Measurements from ENCODE around the gene SORBS2. TPM values are rescaled to one million over a fixed set of nuclear protein-coding genes. Genes with fewer than 3 reads are reported as not detected.

The SORBS2 gene
- total and polyA plus RNA-seq, 5 donors: 181 to 776 (median 613) TPM

DNA sequence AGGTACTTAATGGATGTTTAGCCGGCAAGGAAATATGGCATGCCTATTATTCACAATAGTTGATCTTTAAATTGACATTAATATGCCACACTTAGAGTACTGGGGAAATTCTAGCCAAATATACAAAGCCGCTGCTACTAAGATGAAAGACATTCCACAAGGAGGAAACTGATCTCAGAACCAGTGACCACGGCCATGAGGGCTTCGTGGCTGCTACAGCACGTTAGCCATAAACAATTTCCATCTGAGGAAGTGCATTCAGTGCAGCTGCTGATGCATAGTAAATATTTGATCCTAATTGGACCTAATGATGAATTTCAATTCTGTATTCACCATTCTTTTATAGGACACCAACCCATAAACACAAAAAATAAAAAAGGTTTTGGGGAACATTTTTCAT is 59.1 kb downstream of the SORBS2 start:
- DNase-seq (no peak), ATAC-seq (no peak)
- no peaks in the 10 kb centered on the region for H3K27me3 ChIP-seq (ENCODE audit: control insufficient read depth, insufficient read depth)
- H3K4me3 ChIP-seq (ENCODE audit: low read length): no peak overlapping the region
- WGBS: 77% methylated on average over 5 of the region's 5 CpGs
- H3K9me3 ChIP-seq (ENCODE audit: control insufficient read depth, low read length): no peaks in the 10 kb centered on the region
- no peak overlapping the region for H3K27ac ChIP-seq (ENCODE audit: low read length)
- H3K4me1 ChIP-seq (ENCODE audit: control insufficient read depth, insufficient read depth, low read length): peaks cover 6% of the 10 kb centered on the region
- intact Hi-C loops (cut with DNase I): no loop called here

DNA sequence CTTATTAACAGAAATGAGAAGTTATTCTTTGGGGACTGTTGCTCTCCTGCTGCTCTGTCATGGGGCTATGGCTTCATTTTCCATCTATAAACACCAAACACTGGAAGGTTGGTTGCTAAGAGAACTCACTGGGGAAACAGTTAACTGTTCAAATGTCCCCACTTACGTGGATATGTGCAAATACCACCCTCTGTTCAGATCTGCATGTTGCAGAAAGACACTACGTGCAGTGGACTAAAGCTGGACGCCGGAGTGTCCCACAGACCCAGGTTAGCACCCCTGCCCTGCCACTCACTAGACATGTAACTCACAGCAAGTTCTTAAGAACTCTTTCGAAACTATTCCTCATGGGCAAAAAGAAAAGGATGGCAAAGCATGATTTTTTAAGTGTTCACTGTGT is 62.1 kb downstream of the SORBS2 start:
- H3K27me3 ChIP-seq (ENCODE audit: control insufficient read depth, insufficient read depth): no peaks in the 10 kb centered on the region
- H3K27ac ChIP-seq (ENCODE audit: low read length): peak overlapping the region; percentile 34
- intact Hi-C loops (cut with DNase I): no loop called here
- no peak overlapping the region for H3K4me3 ChIP-seq (ENCODE audit: low read length)
- no peaks in the 10 kb centered on the region for H3K9me3 ChIP-seq (ENCODE audit: control insufficient read depth, low read length)
- peaks cover 11% of the 10 kb centered on the region for H3K4me1 ChIP-seq (ENCODE audit: control insufficient read depth, insufficient read depth, low read length)
- peak in 1 of 2 donors; percentile 28 for ATAC-seq
- whole genome bisulfite sequencing: 78% methylated on average over 5 of the region's 5 CpGs
- DNase-seq: no peak

DNA sequence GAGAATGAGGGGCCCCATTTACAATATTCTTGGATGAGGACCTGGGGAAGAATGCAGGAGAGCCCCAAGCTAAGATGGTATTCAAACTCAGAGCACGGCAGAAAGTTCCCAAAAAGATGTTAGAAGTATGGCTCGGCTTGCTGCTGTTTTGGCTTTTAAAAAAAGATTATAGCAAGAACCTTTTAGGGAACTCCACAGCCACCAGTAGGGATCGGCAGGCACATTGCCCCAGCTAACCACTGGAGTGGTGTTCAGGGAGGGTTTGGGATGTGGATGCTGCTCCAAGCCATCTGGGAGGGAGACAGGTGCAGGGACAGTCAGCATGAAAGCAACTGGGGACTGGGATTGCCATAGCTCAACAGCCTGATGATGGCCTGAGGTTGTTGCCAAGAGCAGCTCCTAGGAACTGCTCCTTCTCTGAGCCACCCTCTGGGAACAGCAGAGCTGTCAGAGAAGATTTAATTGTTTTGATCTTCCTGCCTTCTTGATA is 63.0 kb downstream of the SORBS2 start:
- Histone ChIP-seq H3K27ac (ENCODE audit: low read length) (peak overlapping the region; percentile 36), H3K4me1 (ENCODE audit: control insufficient read depth, insufficient read depth, low read length) (peaks cover 13% of the 10 kb centered on the region), H3K4me3 (ENCODE audit: low read length) (no peak overlapping the region), H3K9me3 (ENCODE audit: control insufficient read depth, low read length) (no peaks in the 10 kb centered on the region), H3K27me3 (ENCODE audit: control insufficient read depth, insufficient read depth) (no peaks in the 10 kb centered on the region)
- WGBS: 73% methylated on average over 3 of the region's 3 CpGs
- ATAC-seq: no peak
- DNase-seq: no peak
- intact Hi-C loops (cut with DNase I): no loop called here

DNA sequence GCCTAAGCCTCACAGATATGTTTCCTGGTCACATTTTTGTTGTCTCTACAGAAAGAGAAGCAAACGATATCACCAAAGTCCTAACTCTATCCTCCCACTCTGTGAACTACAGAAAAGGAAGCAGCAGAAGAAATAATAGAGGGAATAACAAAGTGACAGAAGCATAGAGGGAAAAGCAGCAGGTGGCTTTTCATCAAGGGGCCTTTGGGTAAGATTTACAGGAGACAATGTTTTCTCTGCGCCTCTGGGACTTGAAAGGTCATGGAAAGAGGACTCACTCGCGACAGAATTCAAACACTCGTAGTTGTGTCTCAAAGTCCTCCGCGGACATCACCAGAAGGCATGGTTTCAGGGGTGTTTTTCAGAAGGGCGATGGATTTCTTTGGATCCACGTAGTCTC is 66.1 kb downstream of the SORBS2 start:
- WGBS: 82% methylated on average over 9 of the region's 9 CpGs
- Histone ChIP-seq H3K4me3 (ENCODE audit: low read length) (no peak overlapping the region), H3K4me1 (ENCODE audit: control insufficient read depth, insufficient read depth, low read length) (peaks cover 13% of the 10 kb centered on the region), H3K27ac (ENCODE audit: low read length) (no peak overlapping the region), H3K9me3 (ENCODE audit: control insufficient read depth, low read length) (no peaks in the 10 kb centered on the region), H3K27me3 (ENCODE audit: control insufficient read depth, insufficient read depth) (no peaks in the 10 kb centered on the region)
- intact Hi-C loops (cut with DNase I): no loop called here
- ATAC-seq: no peak
- DNase-seq: no peak

DNA sequence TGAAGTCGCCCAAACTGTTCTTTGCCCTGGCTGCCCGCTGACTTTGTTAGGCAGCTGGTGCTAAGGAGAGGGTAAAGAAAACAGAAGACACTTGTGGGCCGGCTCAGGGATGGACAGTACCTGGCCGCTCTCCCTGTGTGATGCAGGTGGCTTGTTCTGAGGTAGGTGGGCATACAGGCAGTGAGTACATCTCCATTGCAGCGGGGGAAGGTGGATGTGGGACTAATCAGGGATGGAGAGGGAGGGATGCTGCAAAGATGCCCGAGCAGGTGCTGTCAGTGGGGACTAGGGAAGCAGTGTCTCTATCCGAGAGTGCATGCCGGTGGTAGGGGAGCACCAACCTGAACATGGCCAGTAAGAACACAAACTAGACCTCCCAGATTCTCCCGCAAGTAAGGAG is 67.0 kb downstream of the SORBS2 start:
- DNase-seq (peak in 1 of 3 donors; percentile 32), ATAC-seq (no peak)
- H3K27ac ChIP-seq (ENCODE audit: low read length): no peak overlapping the region
- WGBS: 91% methylated on average over 9 of the region's 9 CpGs
- H3K4me3 ChIP-seq (ENCODE audit: low read length): no peak overlapping the region
- intact Hi-C loops (cut with DNase I): no loop called here
- H3K27me3 ChIP-seq (ENCODE audit: control insufficient read depth, insufficient read depth): no peaks in the 10 kb centered on the region
- peaks cover 15% of the 10 kb centered on the region for H3K4me1 ChIP-seq (ENCODE audit: control insufficient read depth, insufficient read depth, low read length)
- H3K9me3 ChIP-seq (ENCODE audit: control insufficient read depth, low read length): no peaks in the 10 kb centered on the region

DNA sequence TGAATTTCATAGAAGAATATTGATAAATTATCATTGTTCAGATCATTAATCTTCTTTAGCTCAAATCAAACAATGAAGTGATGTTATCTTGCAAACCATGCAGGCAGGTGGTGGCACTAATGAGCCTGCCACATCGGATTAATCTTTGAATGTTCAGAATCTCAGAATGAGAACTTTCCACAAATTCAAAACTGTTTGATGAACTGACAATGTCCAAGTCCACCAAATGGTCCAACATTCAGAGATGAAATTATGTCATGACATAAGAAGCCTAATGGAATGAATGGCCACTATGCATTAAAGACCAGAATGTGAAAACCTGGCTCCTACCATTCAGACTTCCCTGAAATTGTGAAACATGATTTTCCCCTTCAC is 67.5 kb downstream of the SORBS2 start:
- no peaks in the 10 kb centered on the region for H3K9me3 ChIP-seq (ENCODE audit: control insufficient read depth, low read length)
- 79% methylated on average over 1 of the region's 1 CpG for WGBS
- peaks cover 13% of the 10 kb centered on the region for H3K4me1 ChIP-seq (ENCODE audit: control insufficient read depth, insufficient read depth, low read length)
- H3K27me3 ChIP-seq (ENCODE audit: control insufficient read depth, insufficient read depth): no peaks in the 10 kb centered on the region
- no peak overlapping the region for H3K27ac ChIP-seq (ENCODE audit: low read length)
- ATAC-seq: no peak
- H3K4me3 ChIP-seq (ENCODE audit: low read length): no peak overlapping the region
- DNase-seq: no peak
- intact Hi-C loops (cut with DNase I): no loop called here

DNA sequence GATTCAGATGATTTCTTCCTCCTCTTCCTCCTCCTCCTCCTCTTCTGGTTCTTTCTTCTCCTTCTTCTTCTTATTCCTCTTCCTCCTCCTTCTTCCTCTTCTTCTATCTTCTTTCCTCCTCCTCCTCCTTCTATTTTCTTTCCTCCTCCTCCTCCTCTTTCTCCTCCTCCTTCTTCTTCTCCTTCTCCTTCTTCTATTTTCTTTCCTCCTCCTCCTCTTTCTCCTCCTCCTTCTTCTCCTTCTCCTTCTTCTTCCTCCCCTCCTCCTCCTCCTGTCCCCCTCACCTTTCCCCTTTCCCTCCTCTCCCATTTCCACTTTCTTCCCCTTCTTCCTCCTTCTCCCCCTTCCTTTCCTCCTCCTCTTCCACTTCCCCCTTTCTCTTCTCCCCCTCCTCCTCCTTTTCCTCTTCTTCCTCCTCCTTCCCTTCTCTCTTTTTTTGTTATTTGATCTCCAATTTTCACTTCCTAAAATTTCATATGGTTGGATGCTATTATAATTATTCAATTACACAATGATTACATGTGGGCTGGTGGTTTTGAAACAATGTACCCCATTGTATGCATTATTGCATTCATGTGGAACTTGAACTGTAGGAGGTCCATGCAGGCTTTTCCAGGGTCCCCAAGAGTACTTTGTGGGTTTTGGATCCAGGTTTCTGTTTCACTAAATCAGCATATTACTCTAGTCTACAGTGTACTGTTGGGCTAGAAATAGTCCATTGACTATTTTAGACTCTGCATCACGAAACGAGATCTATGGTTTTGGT is 68.1 kb downstream of the SORBS2 start:
- no peak overlapping the region for H3K27ac ChIP-seq (ENCODE audit: low read length)

DNA sequence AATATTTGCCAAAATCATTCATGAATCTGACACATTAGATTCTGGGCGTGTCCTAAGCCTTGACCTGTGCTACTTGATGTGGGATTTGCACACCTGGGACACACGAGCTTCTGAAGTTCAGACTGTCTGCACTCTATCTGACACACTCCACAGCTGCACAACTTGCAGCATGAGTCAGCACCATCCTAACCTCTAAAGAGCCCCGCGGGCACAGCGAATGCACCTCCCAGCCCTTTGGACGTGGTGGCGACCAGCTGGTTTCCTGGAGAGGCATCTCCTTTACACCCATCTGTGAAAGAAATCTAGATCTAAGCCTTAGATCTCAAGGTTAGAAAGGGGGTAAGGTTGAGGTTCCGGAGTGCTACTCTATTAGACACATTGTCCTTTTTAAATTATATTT is 69.2 kb downstream of the SORBS2 start:
- Histone ChIP-seq H3K27ac (ENCODE audit: low read length) (no peak overlapping the region), H3K27me3 (ENCODE audit: control insufficient read depth, insufficient read depth) (no peaks in the 10 kb centered on the region), H3K4me1 (ENCODE audit: control insufficient read depth, insufficient read depth, low read length) (peaks cover 11% of the 10 kb centered on the region), H3K4me3 (ENCODE audit: low read length) (no peak overlapping the region), H3K9me3 (ENCODE audit: control insufficient read depth, low read length) (no peaks in the 10 kb centered on the region)
- WGBS: 64% methylated on average over 8 of the region's 8 CpGs
- DNase-seq (peak in 1 of 3 donors; percentile 19), ATAC-seq (peak in 1 of 2 donors; percentile 54)
- intact Hi-C loops (cut with DNase I): no loop called here

More for the DNA sequence above, 68.1 kb downstream of the SORBS2 start:
- no peaks in the 10 kb centered on the region for H3K27me3 ChIP-seq (ENCODE audit: control insufficient read depth, insufficient read depth)
- H3K4me1 ChIP-seq (ENCODE audit: control insufficient read depth, insufficient read depth, low read length): peaks cover 11% of the 10 kb centered on the region
- H3K9me3 ChIP-seq (ENCODE audit: control insufficient read depth, low read length): no peaks in the 10 kb centered on the region
- DNase-seq (no peak), ATAC-seq (no peak)
- intact Hi-C loops (cut with DNase I): no loop called here
- no peak overlapping the region for H3K4me3 ChIP-seq (ENCODE audit: low read length)
- WGBS: 72% methylated on average over 2 of the region's 2 CpGs

DNA sequence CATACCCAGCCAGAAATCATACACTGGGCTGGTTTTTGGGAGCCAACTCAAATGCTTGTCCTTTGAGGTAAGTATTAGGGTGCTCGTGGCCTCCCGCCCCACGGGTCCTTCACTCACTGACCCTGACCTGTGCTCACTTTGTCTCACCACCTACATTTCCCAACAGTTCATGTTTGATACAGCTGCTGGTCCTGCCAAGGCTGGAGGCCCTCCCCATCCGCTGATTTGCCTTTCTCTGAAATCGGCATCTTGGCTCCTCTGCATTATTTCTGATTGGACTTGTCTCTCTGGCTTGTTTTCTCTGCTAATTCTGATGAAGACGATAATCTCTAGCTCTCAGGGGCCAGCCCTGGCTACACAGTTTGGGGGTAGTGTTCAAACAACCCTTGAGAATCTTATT is 70.2 kb downstream of the SORBS2 start:
- H3K9me3 ChIP-seq (ENCODE audit: control insufficient read depth, low read length): no peaks in the 10 kb centered on the region
- no peaks in the 10 kb centered on the region for H3K27me3 ChIP-seq (ENCODE audit: control insufficient read depth, insufficient read depth)
- peak overlapping the region; percentile 51 for H3K27ac ChIP-seq (ENCODE audit: low read length)
- 63% methylated on average over 6 of the region's 6 CpGs for WGBS
- peaks cover 13% of the 10 kb centered on the region for H3K4me1 ChIP-seq (ENCODE audit: control insufficient read depth, insufficient read depth, low read length)
- ATAC-seq: no peak
- DNase-seq: peak in 1 of 3 donors; percentile 56
- intact Hi-C loops (cut with DNase I): no loop called here
- H3K4me3 ChIP-seq (ENCODE audit: low read length): no peak overlapping the region

DNA sequence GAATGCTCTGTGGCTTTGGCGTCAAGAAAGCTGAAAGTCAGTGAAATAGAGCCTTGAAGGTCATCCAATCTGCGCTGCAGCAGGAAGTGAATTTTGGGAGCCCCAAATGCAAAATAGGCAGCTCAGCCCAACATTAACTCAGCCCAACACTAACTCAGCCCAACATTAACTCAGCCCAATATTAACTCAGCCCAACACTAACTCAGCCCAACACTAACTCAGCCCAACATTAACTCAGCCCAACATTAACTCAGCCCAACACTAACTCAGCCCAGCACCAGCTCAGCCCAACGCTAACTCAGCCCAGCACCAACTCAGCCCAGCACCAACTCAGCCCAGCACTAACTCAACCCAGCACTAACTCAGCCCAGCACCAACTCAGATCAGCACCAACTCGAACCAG is 71.5 kb downstream of the SORBS2 start:
- intact Hi-C loops (cut with DNase I): no loop called here
- ATAC-seq: no peak
- 71% methylated on average over 4 of the region's 4 CpGs for WGBS

DNA sequence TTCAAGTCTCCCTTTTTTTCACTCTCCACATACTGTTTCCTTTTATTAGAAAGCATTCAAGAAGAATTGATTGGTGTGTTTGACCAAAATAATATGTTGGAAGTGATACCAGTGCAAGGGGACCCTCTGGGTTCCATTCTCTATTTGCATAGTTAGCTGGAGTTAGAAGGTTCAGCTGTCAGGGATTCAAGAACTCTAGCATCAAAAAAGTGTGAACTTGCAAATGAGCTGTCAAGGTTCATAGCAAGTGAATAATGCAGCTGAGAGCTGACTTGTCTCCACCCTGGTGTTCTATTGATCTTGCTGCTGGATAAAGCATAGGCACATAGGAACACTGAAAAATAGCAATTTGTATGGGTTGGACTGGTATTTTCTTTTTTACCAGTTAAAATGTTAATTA is 73.2 kb downstream of the SORBS2 start:
- no peak for DNase-seq
- no peaks in the 10 kb centered on the region for H3K27me3 ChIP-seq (ENCODE audit: control insufficient read depth, insufficient read depth)
- peaks cover 13% of the 10 kb centered on the region for H3K4me1 ChIP-seq (ENCODE audit: control insufficient read depth, insufficient read depth, low read length)
- no peaks in the 10 kb centered on the region for H3K9me3 ChIP-seq (ENCODE audit: control insufficient read depth, low read length)
- no peak for ATAC-seq
- no peak overlapping the region for H3K27ac ChIP-seq (ENCODE audit: low read length)
- no peak overlapping the region for H3K4me3 ChIP-seq (ENCODE audit: low read length)
- intact Hi-C loops (cut with DNase I): no loop called here

More for the DNA sequence above, 71.5 kb downstream of the SORBS2 start:
- H3K27ac ChIP-seq (ENCODE audit: low read length): peak overlapping the region; percentile 40
- no peaks in the 10 kb centered on the region for H3K9me3 ChIP-seq (ENCODE audit: control insufficient read depth, low read length)
- no peak for DNase-seq
- H3K27me3 ChIP-seq (ENCODE audit: control insufficient read depth, insufficient read depth): no peaks in the 10 kb centered on the region
- H3K4me3 ChIP-seq (ENCODE audit: low read length): no peak overlapping the region
- H3K4me1 ChIP-seq (ENCODE audit: control insufficient read depth, insufficient read depth, low read length): peaks cover 13% of the 10 kb centered on the region
